Mesendoderm (in vitro differentiated cells): ENCODE results near the gene ZRANB1.
A peak's percentile ranks its signal among the peaks of the same experiment; 100 is the strongest.
"Not testable (repeated sequence)": the region's sequence is repeated elsewhere in the genome, so short reads cannot be mapped to it uniquely, and the experiment has no call there.

Experiments
- DNase-seq: peaks from one replicate; pipeline ENCODE4 v3.0.0; 2013
- H2AK5ac ChIP-seq: 2 replicates; pipeline ENCODE4 v1.6.1; 2013; ENCODE audit warnings: low read length, inconsistent platforms
- H2BK120ac ChIP-seq: 2 replicates; pipeline ENCODE4 v1.6.1; 2013; ENCODE audit warnings: low read depth, mild to moderate bottlenecking, low read length, moderate library complexity, mixed read lengths
- H2BK15ac ChIP-seq: replicated peaks from 2 replicates; pipeline ENCODE4 v1.6.1; 2013; ENCODE audit warnings: low read depth, mild to moderate bottlenecking, moderate library complexity
- H2BK5ac ChIP-seq: 2 replicates; pipeline ENCODE4 v1.6.1; 2013; ENCODE audit warnings: low read length, inconsistent platforms
- H3K18ac ChIP-seq: 2 replicates; pipeline ENCODE4 v1.6.1; 2013; ENCODE audit warnings: mild to moderate bottlenecking, low read length, mixed read lengths
- H3K23ac ChIP-seq: one replicate; pipeline ENCODE4 v1.6.1; 2013; ENCODE audit warnings: low read length
- H3K27ac ChIP-seq: 2 replicates; pipeline ENCODE4 v1.5.1; 2013; ENCODE audit warnings: low read depth, mild to moderate bottlenecking, inconsistent platforms, low read length, moderate library complexity
- H3K27me3 ChIP-seq: 2 replicates; pipeline ENCODE4 v1.6.1; 2013; ENCODE audit warnings: low read length, control low read depth, mild to moderate bottlenecking, inconsistent platforms; ENCODE audit not compliant: insufficient read depth, poor library complexity
- H3K36me3 ChIP-seq: 2 replicates; pipeline ENCODE4 v1.6.1; 2013; ENCODE audit warnings: low read length, inconsistent platforms; ENCODE audit not compliant: control insufficient read depth, insufficient read depth
- H3K4ac ChIP-seq: one replicate; pipeline ENCODE4 v1.6.1; 2013; ENCODE audit warnings: low read depth, mild to moderate bottlenecking, low read length, moderate library complexity
- H3K4me1 ChIP-seq: 2 replicates; pipeline ENCODE4 v1.6.1; 2013; ENCODE audit warnings: low read depth, low read length, inconsistent platforms; ENCODE audit not compliant: control insufficient read depth
- H3K4me2 ChIP-seq: 2 replicates; pipeline ENCODE4 v1.6.1; 2013; ENCODE audit warnings: low read length
- H3K4me3 ChIP-seq: 2 replicates; pipeline ENCODE4 v1.5.1; 2013; ENCODE audit warnings: mild to moderate bottlenecking, low read length
- H3K56ac ChIP-seq: one replicate; pipeline ENCODE4 v1.6.1; 2013; ENCODE audit warnings: low read length
- H3K79me1 ChIP-seq: 2 replicates; pipeline ENCODE4 v1.6.1; 2013; ENCODE audit warnings: low read length, inconsistent platforms
- H3K79me2 ChIP-seq: 2 replicates; pipeline ENCODE4 v1.6.1; 2013; ENCODE audit warnings: mild to moderate bottlenecking, low read length; ENCODE audit not compliant: control insufficient read depth, insufficient read depth
- H3K9ac ChIP-seq: 2 replicates; pipeline ENCODE4 v1.6.1; 2013; ENCODE audit warnings: low read length, inconsistent platforms
- H4K5ac ChIP-seq: one replicate; pipeline ENCODE4 v1.6.1; 2013; ENCODE audit warnings: low read length
- H4K8ac ChIP-seq: one replicate; pipeline ENCODE4 v1.6.1; 2013; ENCODE audit warnings: low read depth, mild to moderate bottlenecking, control low read depth, low read length, moderate library complexity
- WGBS: extraction: QIAGEN DNeasy Blood & Tissue Kit; methylation state at CpG from one replicate; pipeline ENCODE4 v1.1.7; 2013; ENCODE audit warnings: low lambda C conversion rate, missing lambda C conversion rate; ENCODE audit not compliant: insufficient coverage; ENCODE audit errors: extremely low coverage; 5-methylcytosine and 5-hydroxymethylcytosine counted together

The ZRANB1 gene

DNA sequence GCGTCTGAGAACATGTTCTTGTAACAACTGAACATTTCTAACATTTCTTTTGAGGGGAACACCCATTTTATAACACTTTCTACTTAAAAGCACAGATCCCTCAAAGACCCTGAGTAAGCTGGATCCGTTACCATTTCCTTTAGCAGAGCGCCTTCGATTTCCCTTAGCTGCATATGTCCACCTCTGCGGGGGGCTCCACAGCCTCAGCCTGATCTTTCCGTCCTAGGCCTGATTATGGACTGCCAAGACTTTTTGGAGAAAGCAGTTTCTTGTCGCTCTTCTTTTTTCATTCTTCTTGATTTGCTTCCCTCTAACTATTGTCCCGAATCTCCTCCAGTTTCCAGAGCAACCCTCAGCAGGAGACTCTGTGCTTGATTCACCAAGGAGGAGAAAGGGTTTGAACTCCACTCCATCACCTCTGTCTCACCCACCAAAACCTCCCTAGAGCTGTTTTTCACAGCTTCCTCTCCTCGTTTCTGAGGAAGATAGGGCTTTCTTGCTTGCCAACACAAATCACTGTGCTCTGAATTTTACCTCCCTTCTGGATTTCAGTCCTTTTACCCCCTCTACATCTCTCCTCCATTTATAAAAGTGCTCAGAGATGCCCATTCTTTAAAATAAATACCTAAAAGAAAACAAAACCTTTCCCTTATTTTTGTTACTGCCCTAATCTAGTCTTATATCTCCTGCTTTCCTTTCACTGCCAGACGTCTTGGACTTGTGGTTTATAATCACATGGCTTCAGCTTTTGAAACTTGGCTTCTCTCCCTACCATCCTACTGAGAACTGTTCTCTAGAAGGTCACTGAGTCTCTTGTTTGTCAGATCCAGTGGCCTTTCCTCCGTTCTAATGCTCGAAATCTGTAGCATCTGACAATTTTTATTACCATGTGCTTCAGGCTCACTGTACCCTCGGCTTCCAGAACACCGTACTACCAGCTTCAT, 30.5 kb upstream of the ZRANB1 start:
- no peaks in the 10 kb centered on the region for H3K4me1 ChIP-seq
- no CpG with 5 or more reads among the region's 14 CpGs for WGBS
- H3K4ac ChIP-seq = no peak overlapping the region
- DNase-seq = peak; percentile 15
- no peak overlapping the region for H3K9ac ChIP-seq
- no peaks in the 10 kb centered on the region for H3K79me2 ChIP-seq
- H3K79me1 ChIP-seq = no peaks in the 10 kb centered on the region
- H3K18ac ChIP-seq = no peak overlapping the region
- no peak overlapping the region for H2BK5ac ChIP-seq
- H2AK5ac ChIP-seq = no peak overlapping the region
- no peak overlapping the region for H4K8ac ChIP-seq
- no peak overlapping the region for H3K27ac ChIP-seq
- H4K5ac ChIP-seq = no peak overlapping the region
- H2BK15ac ChIP-seq = no peak overlapping the region
- no peak overlapping the region for H3K4me3 ChIP-seq
- H3K27me3 ChIP-seq = no peaks in the 10 kb centered on the region
- H2BK120ac ChIP-seq = no peak overlapping the region
- H3K36me3 ChIP-seq = no peaks in the 10 kb centered on the region
- no peak overlapping the region for H3K23ac ChIP-seq
- no peak overlapping the region for H3K4me2 ChIP-seq
- no peak overlapping the region for H3K56ac ChIP-seq

- H4K8ac ChIP-seq = no peak overlapping the region
- DNase-seq = no peak
- no peak overlapping the region for H3K4me2 ChIP-seq
- H4K5ac ChIP-seq = no peak overlapping the region
- H3K27me3 ChIP-seq = no peaks in the 10 kb centered on the region
- H2BK120ac ChIP-seq = no peak overlapping the region
- H3K9ac ChIP-seq = no peak overlapping the region
- WGBS = no CpG with 5 or more reads among the region's 5 CpGs
- H3K4me3 ChIP-seq = no peak overlapping the region
- H3K4ac ChIP-seq = no peak overlapping the region
- H2AK5ac ChIP-seq = no peak overlapping the region
- peaks cover 2% of the 10 kb centered on the region for H3K79me2 ChIP-seq
- no peak overlapping the region for H3K23ac ChIP-seq
- no peaks in the 10 kb centered on the region for H3K4me1 ChIP-seq
- no peak overlapping the region for H3K56ac ChIP-seq
- H3K27ac ChIP-seq = no peak overlapping the region
- no peak overlapping the region for H2BK5ac ChIP-seq
- H3K18ac ChIP-seq = no peak overlapping the region
- no peak overlapping the region for H2BK15ac ChIP-seq
- H3K79me1 ChIP-seq = no peaks in the 10 kb centered on the region
- H3K36me3 ChIP-seq = no peaks in the 10 kb centered on the region
Observed at GRCh38 chr10:124912101-124912886, 29.6 kb upstream of the ZRANB1 start.

- WGBS = no CpG with 5 or more reads among the region's 3 CpGs
- peaks cover 10% of the 10 kb centered on the region for H3K79me2 ChIP-seq
Observed at GRCh38 chr10:124913167-124913566, 28.8 kb upstream of the ZRANB1 start.

DNA sequence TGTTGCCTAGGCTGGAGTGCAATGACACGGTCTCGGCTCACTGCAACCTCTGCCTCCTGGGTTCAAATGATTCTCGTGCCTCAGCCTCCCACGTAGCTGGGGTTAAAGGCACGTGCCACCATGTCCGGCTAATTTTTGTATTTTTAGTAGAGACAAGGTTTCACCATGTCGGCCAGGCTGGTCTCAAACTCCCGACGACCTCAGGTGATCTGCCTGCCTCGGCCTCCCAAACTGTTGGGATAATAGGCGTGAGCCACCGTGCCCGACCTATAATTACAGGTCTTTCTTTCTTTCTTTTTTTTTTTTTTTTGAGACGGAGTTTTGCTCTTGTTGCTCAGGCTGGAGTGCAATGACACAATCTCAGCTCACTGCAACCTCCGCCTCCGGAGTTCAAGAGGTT, 27.5 kb upstream of the ZRANB1 start:
- H3K36me3 ChIP-seq, H3K4me3 ChIP-seq, H3K56ac ChIP-seq, H3K4me1 ChIP-seq, H3K79me1 ChIP-seq, H4K8ac ChIP-seq, H3K27ac ChIP-seq, H2BK120ac ChIP-seq, H2BK5ac ChIP-seq, H4K5ac ChIP-seq, H3K4me2 ChIP-seq, H3K9ac ChIP-seq, H3K18ac ChIP-seq, H2AK5ac ChIP-seq, H3K27me3 ChIP-seq, H3K4ac ChIP-seq, H2BK15ac ChIP-seq, DNase-seq, H3K23ac ChIP-seq: not testable (repeated sequence)
- no CpG with 5 or more reads among the region's 16 CpGs for WGBS
- peaks cover 22% of the 10 kb centered on the region for H3K79me2 ChIP-seq

More at GRCh38 chr10:124913167-124913566, 28.8 kb upstream of the ZRANB1 start:
- no peaks in the 10 kb centered on the region for H3K27me3 ChIP-seq
- H3K56ac ChIP-seq = no peak overlapping the region
- no peak for DNase-seq
- no peak overlapping the region for H3K4ac ChIP-seq
- H3K23ac ChIP-seq = no peak overlapping the region
- no peak overlapping the region for H2BK15ac ChIP-seq
- no peak overlapping the region for H3K9ac ChIP-seq
- no peak overlapping the region for H3K27ac ChIP-seq
- H2BK120ac ChIP-seq = no peak overlapping the region
- no peak overlapping the region for H3K18ac ChIP-seq
- no peak overlapping the region for H4K8ac ChIP-seq
- no peaks in the 10 kb centered on the region for H3K36me3 ChIP-seq
- H3K79me1 ChIP-seq = no peaks in the 10 kb centered on the region
- H4K5ac ChIP-seq = no peak overlapping the region
- H3K4me2 ChIP-seq = no peak overlapping the region
- no peak overlapping the region for H3K4me3 ChIP-seq
- no peak overlapping the region for H2AK5ac ChIP-seq
- H2BK5ac ChIP-seq = no peak overlapping the region
- H3K4me1 ChIP-seq = no peaks in the 10 kb centered on the region

- WGBS = no CpG with 5 or more reads among the region's 13 CpGs
- Histone ChIP-seq H2AK5ac (no peak overlapping the region), H3K79me1 (no peaks in the 10 kb centered on the region)
Observed at GRCh38 chr10:124916098-124916584, 25.8 kb upstream of the ZRANB1 start.

More at GRCh38 chr10:124916098-124916584, 25.8 kb upstream of the ZRANB1 start:
- Histone ChIP-seq H3K9ac (peak overlapping the region; percentile 65), H4K8ac (peak overlapping the region; percentile 65), H2BK5ac (no peak overlapping the region), H2BK15ac (no peak overlapping the region), H3K36me3 (no peaks in the 10 kb centered on the region), H3K23ac (no peak overlapping the region), H3K27ac (no peak overlapping the region), H3K56ac (peak overlapping the region; percentile 91), H3K27me3 (no peaks in the 10 kb centered on the region), H3K4me3 (peak overlapping the region; percentile 41), H3K18ac (peak overlapping the region; percentile 64), H3K4me2 (peak overlapping the region; percentile 79), H2BK120ac (peak overlapping the region; percentile 21), H3K4me1 (peaks cover 3% of the 10 kb centered on the region), H4K5ac (peak overlapping the region; percentile 74), H3K79me2 (peaks cover 36% of the 10 kb centered on the region), H3K4ac (no peak overlapping the region)
- no peak for DNase-seq
